HFF-Myc (cell line): ENCODE data around the gene HAUS7.

ENCODE experiments used
- DNase-seq: peaks from one replicate; pipeline ENCODE4 v3.0.0-alpha.2; 2011; ENCODE audit warnings: low read depth; ENCODE audit errors: extremely low read depth
- H3K4me3 ChIP-seq: replicated peaks from 2 replicates; pipeline ENCODE4 v1.5.1; 2011; ENCODE audit warnings: low read depth, mild to moderate bottlenecking, control low read depth, low read length
- CTCF ChIP-seq: IDR thresholded peaks from 2 replicates; pipeline ENCODE4 v1.5.1; 2012; ENCODE audit warnings: mild to moderate bottlenecking, low read depth, low read length, control low read depth; ENCODE audit errors: missing control alignments

HAUS7 gene

GRCh38 chrX:153505361-153505760 is 35.0 kb upstream of the HAUS7 start:
- no peak for TF ChIP-seq CTCF
- DNase-seq = no peak
- H3K4me3 ChIP-seq = no peak overlapping the region

GRCh38 chrX:153504445-153505016 is 34.2 kb upstream of the HAUS7 start:
- no peak overlapping the region for H3K4me3 ChIP-seq
- TF ChIP-seq CTCF = no peak
- no peak for DNase-seq

- no peak overlapping the region for H3K4me3 ChIP-seq
- TF ChIP-seq CTCF = no peak
- DNase-seq = no peak
Observed at GRCh38 chrX:153502796-153503195, 32.4 kb upstream of the HAUS7 start.

GRCh38 chrX:153502131-153502530 is 31.8 kb upstream of the HAUS7 start:
- no peak for DNase-seq
- no peak for TF ChIP-seq CTCF
- H3K4me3 ChIP-seq = no peak overlapping the region

GRCh38 chrX:153501530-153501929 is 31.2 kb upstream of the HAUS7 start:
- no peak overlapping the region for H3K4me3 ChIP-seq
- no peak for DNase-seq
- no peak for TF ChIP-seq CTCF

GRCh38 chrX:153500676-153501280 is 30.4 kb upstream of the HAUS7 start:
- H3K4me3 ChIP-seq = no peak overlapping the region
- TF ChIP-seq CTCF = no peak

GRCh38 chrX:153499876-153500275 is 29.5 kb upstream of the HAUS7 start:
- no peak overlapping the region for H3K4me3 ChIP-seq
- DNase-seq = no peak
- TF ChIP-seq CTCF = no peak

More at GRCh38 chrX:153500676-153501280, 30.4 kb upstream of the HAUS7 start:
- no peak for DNase-seq
